Osteoblast (primary cell): ENCODE data around the gene REXO1. TPM values are rescaled to one million over a fixed set of nuclear protein-coding genes. Genes with fewer than 3 reads are reported as not detected.

Experiments
- DNase-seq: peaks from one replicate; pipeline ENCODE4 v3.0.0; 2011; ENCODE audit warnings: low spot score, mixed read lengths; ENCODE audit not compliant: insufficient read length; ENCODE audit errors: missing footprints
- H2AFZ ChIP-seq: 2 replicates; pipeline ENCODE4 v1.6.0; 2011; ENCODE audit warnings: mild to moderate bottlenecking, low read length
- H3K27ac ChIP-seq: 2 replicates; pipeline ENCODE4 v1.5.1; 2011; ENCODE audit warnings: mild to moderate bottlenecking, low read depth, low read length, moderate library complexity
- H3K27me3 ChIP-seq: 2 replicates; pipeline ENCODE4 v1.6.0; 2012; ENCODE audit warnings: mild to moderate bottlenecking, control low read depth, inconsistent platforms, low read length, moderate library complexity; ENCODE audit not compliant: insufficient read depth
- H3K36me3 ChIP-seq: 2 replicates; pipeline ENCODE4 v1.5.1; 2011; ENCODE audit warnings: mild to moderate bottlenecking, low read length, control low read depth, moderate library complexity; ENCODE audit not compliant: insufficient read depth
- H3K4me1 ChIP-seq: 2 replicates; pipeline ENCODE4 v1.5.1; 2011; ENCODE audit warnings: mild to moderate bottlenecking, low read length, control low read depth, moderate library complexity; ENCODE audit not compliant: insufficient read depth
- H3K4me2 ChIP-seq: 2 replicates; pipeline ENCODE4 v1.6.0; 2011; ENCODE audit warnings: mild to moderate bottlenecking, low read length; ENCODE audit not compliant: insufficient read depth
- H3K4me3 ChIP-seq: fragments of 200-600 bp; sonication (generic); 3 replicates; pipeline ENCODE4 v1.5.1; 2012; ENCODE audit warnings: mild to moderate bottlenecking, low read length, inconsistent platforms; ENCODE audit not compliant: insufficient read depth
- H3K79me2 ChIP-seq: 2 replicates; pipeline ENCODE4 v1.6.0; 2012; ENCODE audit warnings: mild to moderate bottlenecking, low read length, control low read depth, inconsistent platforms; ENCODE audit not compliant: insufficient read depth
- H3K9me3 ChIP-seq: 2 replicates; pipeline ENCODE4 v1.5.1; 2011; ENCODE audit warnings: low read depth, low read length, control low read depth
- H4K20me1 ChIP-seq: 2 replicates; pipeline ENCODE4 v1.6.0; 2012; ENCODE audit warnings: mild to moderate bottlenecking, low read length, control low read depth; ENCODE audit not compliant: insufficient read depth
- total RNA-seq: library from RNA; depleted of rRNA; stranded (reverse); fragments of >200 nt; gene quantifications from 2 replicates; pipeline ENCODE4 v1.2.3, GENCODE V29; 2012
- TF ChIP-seq, protein P1 (sequence below): IDR thresholded peaks from 2 replicates; pipeline ENCODE4 v1.5.1; 2011; ENCODE audit warnings: mild to moderate bottlenecking, low read depth, low read length, moderate library complexity; ENCODE audit errors: extremely low read depth

The REXO1 gene
- total RNA-seq, 1 donor = 9.4 TPM

- Histone ChIP-seq H3K4me1 (no peaks in the 10 kb centered on the region), H4K20me1 (peaks cover 39% of the 10 kb centered on the region), H3K4me3 (no peak overlapping the region), H3K27me3 (no peaks in the 10 kb centered on the region), H3K27ac (no peak overlapping the region), H3K4me2 (no peak overlapping the region), H3K36me3 (peaks cover 16% of the 10 kb centered on the region), H2AFZ (no peak overlapping the region), H3K79me2 (peaks cover 39% of the 10 kb centered on the region), H3K9me3 (no peaks in the 10 kb centered on the region)
- peak; percentile 91 for DNase-seq
- TF ChIP-seq, protein P1, sequence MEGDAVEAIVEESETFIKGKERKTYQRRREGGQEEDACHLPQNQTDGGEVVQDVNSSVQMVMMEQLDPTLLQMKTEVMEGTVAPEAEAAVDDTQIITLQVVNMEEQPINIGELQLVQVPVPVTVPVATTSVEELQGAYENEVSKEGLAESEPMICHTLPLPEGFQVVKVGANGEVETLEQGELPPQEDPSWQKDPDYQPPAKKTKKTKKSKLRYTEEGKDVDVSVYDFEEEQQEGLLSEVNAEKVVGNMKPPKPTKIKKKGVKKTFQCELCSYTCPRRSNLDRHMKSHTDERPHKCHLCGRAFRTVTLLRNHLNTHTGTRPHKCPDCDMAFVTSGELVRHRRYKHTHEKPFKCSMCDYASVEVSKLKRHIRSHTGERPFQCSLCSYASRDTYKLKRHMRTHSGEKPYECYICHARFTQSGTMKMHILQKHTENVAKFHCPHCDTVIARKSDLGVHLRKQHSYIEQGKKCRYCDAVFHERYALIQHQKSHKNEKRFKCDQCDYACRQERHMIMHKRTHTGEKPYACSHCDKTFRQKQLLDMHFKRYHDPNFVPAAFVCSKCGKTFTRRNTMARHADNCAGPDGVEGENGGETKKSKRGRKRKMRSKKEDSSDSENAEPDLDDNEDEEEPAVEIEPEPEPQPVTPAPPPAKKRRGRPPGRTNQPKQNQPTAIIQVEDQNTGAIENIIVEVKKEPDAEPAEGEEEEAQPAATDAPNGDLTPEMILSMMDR = no peak
Measured at GRCh38 chr19:1826557-1827521, 21.4 kb downstream of the REXO1 start.

DNA sequence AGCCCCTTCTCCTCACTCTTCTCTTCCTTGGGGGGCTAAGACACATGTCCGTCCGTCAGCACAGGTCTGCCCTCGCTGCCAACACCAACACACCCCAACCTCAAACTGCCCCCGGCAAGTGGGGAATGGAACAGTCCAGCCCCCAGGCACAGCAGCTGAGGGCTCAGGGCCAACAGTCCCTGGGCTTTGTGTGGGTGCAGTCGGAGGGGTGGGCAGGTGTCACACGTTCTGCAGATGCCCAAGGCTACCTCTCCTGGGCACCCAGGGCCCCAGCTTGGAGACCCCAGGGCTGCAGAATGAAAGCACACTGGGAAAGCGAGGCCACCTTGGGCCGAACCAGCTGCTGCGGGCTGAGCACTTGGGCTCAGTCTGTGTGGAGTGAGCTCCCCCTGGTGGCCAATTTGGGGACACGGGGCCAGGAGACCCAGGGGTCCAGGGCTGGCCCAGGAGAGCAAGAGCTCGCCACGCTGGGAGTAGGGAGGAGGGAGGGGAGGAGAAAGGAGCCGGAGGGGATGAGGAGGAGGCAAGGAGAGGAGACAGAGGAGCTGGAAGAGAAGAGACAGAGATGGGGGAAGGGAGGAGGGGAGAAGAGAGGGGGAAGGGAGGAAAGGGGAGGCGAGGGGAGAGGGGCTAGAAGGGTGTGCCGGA is 22.2 kb downstream of the REXO1 start:
- Histone ChIP-seq H3K27me3 (no peaks in the 10 kb centered on the region), H3K79me2 (peaks cover 34% of the 10 kb centered on the region), H3K9me3 (no peaks in the 10 kb centered on the region), H4K20me1 (peaks cover 37% of the 10 kb centered on the region), H3K27ac (no peak overlapping the region), H3K4me1 (no peaks in the 10 kb centered on the region), H3K36me3 (peaks cover 16% of the 10 kb centered on the region), H3K4me2 (no peak overlapping the region), H2AFZ (no peak overlapping the region), H3K4me3 (no peak overlapping the region)
- TF ChIP-seq, protein P1 = peak; percentile 92
- DNase-seq = peak; percentile 100

DNA sequence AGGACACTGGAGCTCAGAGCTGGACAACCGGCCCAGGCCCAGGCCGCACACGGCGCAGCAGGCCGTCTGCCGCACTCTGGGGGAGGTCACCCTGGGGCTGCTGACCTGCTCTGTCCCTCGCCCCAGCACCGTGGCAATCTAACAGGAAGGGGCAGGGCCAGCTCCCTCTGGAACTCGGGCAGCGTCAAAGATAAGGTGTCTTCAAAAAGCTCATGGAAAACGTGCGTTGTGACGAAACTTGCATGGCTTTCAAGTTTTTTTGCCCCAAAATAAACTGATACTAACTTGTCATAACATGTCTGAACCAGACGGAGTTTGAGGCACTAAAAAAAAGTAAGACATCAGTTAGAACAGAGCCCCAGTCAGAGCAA is 24.0 kb downstream of the REXO1 start:
- no peak overlapping the region for H3K27ac ChIP-seq
- H3K27me3 ChIP-seq = no peaks in the 10 kb centered on the region
- no peak overlapping the region for H3K4me3 ChIP-seq
- H3K4me1 ChIP-seq = no peaks in the 10 kb centered on the region
- TF ChIP-seq, protein P1 = no peak
- H3K4me2 ChIP-seq = no peak overlapping the region
- no peak for DNase-seq
- peaks cover 25% of the 10 kb centered on the region for H4K20me1 ChIP-seq
- no peak overlapping the region for H2AFZ ChIP-seq
- H3K9me3 ChIP-seq = no peaks in the 10 kb centered on the region
- peaks cover 16% of the 10 kb centered on the region for H3K36me3 ChIP-seq
- peaks cover 20% of the 10 kb centered on the region for H3K79me2 ChIP-seq

- H3K27ac ChIP-seq = no peak overlapping the region
- H3K79me2 ChIP-seq = peaks cover 15% of the 10 kb centered on the region
- H4K20me1 ChIP-seq = peaks cover 22% of the 10 kb centered on the region
- TF ChIP-seq, protein P1 = no peak
- H3K4me2 ChIP-seq = no peak overlapping the region
- no peaks in the 10 kb centered on the region for H3K27me3 ChIP-seq
- peaks cover 16% of the 10 kb centered on the region for H3K36me3 ChIP-seq
- no peak overlapping the region for H2AFZ ChIP-seq
- no peaks in the 10 kb centered on the region for H3K9me3 ChIP-seq
- no peaks in the 10 kb centered on the region for H3K4me1 ChIP-seq
- H3K4me3 ChIP-seq = no peak overlapping the region
- DNase-seq = no peak
Measured at GRCh38 chr19:1823539-1824251, 24.6 kb downstream of the REXO1 start.
